ENCODE measurements around the gene HHIPL2.

HHIPL2 gene

DNA sequence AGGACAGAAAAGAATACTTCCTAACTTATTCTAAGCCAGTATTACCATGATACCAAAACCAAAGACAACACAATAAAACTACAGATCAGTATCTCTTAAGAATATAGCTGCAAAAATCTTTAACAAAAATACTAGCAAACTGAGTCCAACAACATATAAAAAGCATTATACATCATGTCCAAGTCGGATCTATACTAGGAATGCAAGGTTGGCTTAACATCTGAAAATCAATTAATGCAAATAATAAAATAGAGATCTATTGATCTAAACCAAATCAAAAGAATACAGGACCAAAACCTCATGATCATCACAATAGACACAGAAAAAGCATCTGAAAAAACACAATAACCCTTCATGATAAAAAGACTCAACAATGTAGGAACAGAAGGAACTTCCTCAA lies 22.9 kb upstream of the HHIPL2 start (continued):
- TF ChIP-seq ZNF280C (tag by site-specific recombination; IDR thresholded peaks at IDR 0.05) (no peak), PATZ1 (tag by site-specific recombination; IDR thresholded peaks at IDR 0.05) (no peak), MZF1 (tag by site-specific recombination; IDR thresholded peaks at IDR 0.05; ENCODE audit: borderline replicate concordance) (no peak), ZNF214 (tag by site-specific recombination; IDR thresholded peaks at IDR 0.05; ENCODE audit: borderline replicate concordance) (no peak), WT1 (tag by site-specific recombination; IDR thresholded peaks at IDR 0.05) (no peak)
- TF ChIP-seq, protein P1, sequence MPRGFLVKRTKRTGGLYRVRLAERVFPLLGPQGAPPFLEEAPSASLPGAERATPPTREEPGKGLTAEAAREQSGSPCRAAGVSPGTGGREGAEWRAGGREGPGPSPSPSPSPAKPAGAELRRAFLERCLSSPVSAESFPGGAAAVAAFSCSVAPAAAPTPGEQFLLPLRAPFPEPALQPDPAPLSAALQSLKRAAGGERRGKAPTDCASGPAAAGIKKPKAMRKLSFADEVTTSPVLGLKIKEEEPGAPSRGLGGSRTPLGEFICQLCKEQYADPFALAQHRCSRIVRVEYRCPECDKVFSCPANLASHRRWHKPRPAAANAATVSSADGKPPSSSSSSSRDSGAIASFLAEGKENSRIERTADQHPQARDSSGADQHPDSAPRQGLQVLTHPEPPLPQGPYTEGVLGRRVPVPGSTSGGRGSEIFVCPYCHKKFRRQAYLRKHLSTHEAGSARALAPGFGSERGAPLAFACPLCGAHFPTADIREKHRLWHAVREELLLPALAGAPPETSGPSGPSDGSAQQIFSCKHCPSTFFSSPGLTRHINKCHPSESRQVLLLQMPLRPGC (tag by site-specific recombination; IDR thresholded peaks at IDR 0.05) = no peak

- Histone ChIP-seq H3K36me3 (ENCODE audit: control insufficient read depth in 2 of 2, insufficient read depth in 1 of 2, low read length in 2 of 2) (peaks cover 10 to 50% of the 10 kb centered on the region in 2 experiments), H3K4me3 (ENCODE audit: low read depth, low read length) (no peak overlapping the region), H3K9me3 (ENCODE audit: control insufficient read depth, insufficient read depth, low read depth, low read length) (no peaks in the 10 kb centered on the region), H3K4me1 (ENCODE audit: control insufficient read depth, insufficient read depth, low read length) (no peaks in the 10 kb centered on the region), H3K27ac (ENCODE audit: extremely low read depth, low read depth, low read length) (no peak overlapping the region)
- ChIA-PET POLR2A (no interaction called here), CTCF (interaction anchor here (0.5 to 1.0 kb wide), 2 partner anchors 18 to 1093 kb away, joined by 3 read pairs; no protein-coding TSS in a partner anchor)
- TF ChIP-seq, protein P2, sequence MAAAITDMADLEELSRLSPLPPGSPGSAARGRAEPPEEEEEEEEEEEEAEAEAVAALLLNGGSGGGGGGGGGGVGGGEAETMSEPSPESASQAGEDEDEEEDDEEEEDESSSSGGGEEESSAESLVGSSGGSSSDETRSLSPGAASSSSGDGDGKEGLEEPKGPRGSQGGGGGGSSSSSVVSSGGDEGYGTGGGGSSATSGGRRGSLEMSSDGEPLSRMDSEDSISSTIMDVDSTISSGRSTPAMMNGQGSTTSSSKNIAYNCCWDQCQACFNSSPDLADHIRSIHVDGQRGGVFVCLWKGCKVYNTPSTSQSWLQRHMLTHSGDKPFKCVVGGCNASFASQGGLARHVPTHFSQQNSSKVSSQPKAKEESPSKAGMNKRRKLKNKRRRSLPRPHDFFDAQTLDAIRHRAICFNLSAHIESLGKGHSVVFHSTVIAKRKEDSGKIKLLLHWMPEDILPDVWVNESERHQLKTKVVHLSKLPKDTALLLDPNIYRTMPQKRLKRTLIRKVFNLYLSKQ (tag by site-specific recombination; IDR thresholded peaks at IDR 0.05; ENCODE audit: borderline replicate concordance) = no peak
- TF ChIP-seq YY1 (tag by site-specific recombination; IDR thresholded peaks at IDR 0.05) = no peak
- no peak for TF ChIP-seq ZNF621 (tag by site-specific recombination; IDR thresholded peaks at IDR 0.05)
- TF ChIP-seq ZNF354C (tag by site-specific recombination; IDR thresholded peaks at IDR 0.05; ENCODE audit: borderline replicate concordance, low read depth) = no peak
- no peak for TF ChIP-seq ZNF23 (tag by site-specific recombination; IDR thresholded peaks at IDR 0.05; ENCODE audit: borderline replicate concordance)
- no peak for TF ChIP-seq ZNF600 (tag by site-specific recombination; IDR thresholded peaks at IDR 0.05)
- TF ChIP-seq ZNF214 (tag by site-specific recombination; IDR thresholded peaks at IDR 0.05; ENCODE audit: borderline replicate concordance) = no peak
- no peak for TF ChIP-seq ZBTB26 (tag by site-specific recombination; optimal IDR thresholded peaks at IDR 0.05)
Measured at GRCh38 chr1:222561656-222562055, 13.8 kb upstream of the HHIPL2 start.

DNA sequence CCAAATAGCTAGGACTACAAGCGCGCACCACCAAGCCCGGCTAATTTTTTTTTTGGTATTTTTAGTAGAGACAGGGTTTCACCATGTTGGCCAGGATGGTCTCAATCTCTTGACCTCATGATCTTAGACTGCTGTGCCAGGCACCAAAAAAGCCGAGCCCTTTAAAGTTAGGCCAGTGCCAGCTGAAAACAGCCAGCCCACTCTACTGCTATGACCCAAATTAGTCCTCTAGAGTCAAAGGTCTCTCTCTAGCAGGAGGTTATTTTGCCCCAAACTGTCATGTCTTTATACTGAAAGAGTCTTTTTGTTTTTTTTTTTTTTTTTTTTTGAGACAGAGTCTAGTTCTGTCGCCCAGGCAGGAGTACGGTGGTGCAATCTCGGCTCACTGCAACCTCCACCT lies 9.7 kb upstream of the HHIPL2 start:
- peaks cover 4 to 52% of the 10 kb centered on the region in 2 experiments for H3K36me3 ChIP-seq (ENCODE audit: control insufficient read depth in 2 of 2, insufficient read depth in 1 of 2, low read length in 2 of 2)
- POLR2A ChIA-PET = no interaction called here
- no peak overlapping the region for H3K27ac ChIP-seq (ENCODE audit: extremely low read depth, low read depth, low read length)
- H3K4me3 ChIP-seq (ENCODE audit: low read depth, low read length) = no peak overlapping the region
- H3K4me1 ChIP-seq (ENCODE audit: control insufficient read depth, insufficient read depth, low read length) = no peaks in the 10 kb centered on the region
- no peaks in the 10 kb centered on the region for H3K9me3 ChIP-seq (ENCODE audit: control insufficient read depth, insufficient read depth, low read depth, low read length)
- CTCF ChIA-PET = interaction anchor here (1.1 kb wide), 1 partner anchor 102 kb away, joined by 4 read pairs; no protein-coding TSS in a partner anchor
- no peak for TF ChIP-seq ZNF548 (tag by site-specific recombination; IDR thresholded peaks at IDR 0.05)
- no peak for TF ChIP-seq ZNF501 (tag by site-specific recombination; IDR thresholded peaks at IDR 0.05)
- no peak for TF ChIP-seq ZNF513 (tag by site-specific recombination; IDR thresholded peaks at IDR 0.05)
- no peak for TF ChIP-seq IKZF3 (tag by site-specific recombination; IDR thresholded peaks at IDR 0.05)
- TF ChIP-seq ZNF473 (tag by site-specific recombination; IDR thresholded peaks at IDR 0.05) = no peak
- no peak for TF ChIP-seq ZNF211 (tag by site-specific recombination; IDR thresholded peaks at IDR 0.05; ENCODE audit: low read depth)
- no peak for TF ChIP-seq KLF16 (tag by site-specific recombination; IDR thresholded peaks at IDR 0.05)
- TF ChIP-seq ZNF2 (tag by site-specific recombination; IDR thresholded peaks at IDR 0.05) = no peak
- no peak for TF ChIP-seq FEZF1 (tag by site-specific recombination; IDR thresholded peaks at IDR 0.05)
- TF ChIP-seq WT1 (tag by site-specific recombination; IDR thresholded peaks at IDR 0.05) = no peak
- no peak for TF ChIP-seq ZFP3 (tag by site-specific recombination; IDR thresholded peaks at IDR 0.05; ENCODE audit: low read depth)
- TF ChIP-seq ZNF830 (tag by site-specific recombination; IDR thresholded peaks at IDR 0.05; ENCODE audit: low read depth) = no peak
